ENCODE data around the gene SGMS1.

GRCh38 chr10:50440489-50440888 lies 183.3 kb downstream of the SGMS1 start:
- no peak for TF ChIP-seq POLR2A (IDR thresholded peaks at IDR 0.05; ENCODE audit: low read depth, low read length)
- no peak for TF ChIP-seq TAF1 (IDR thresholded peaks at IDR 0.05; ENCODE audit: borderline replicate concordance, low read depth, low read length)
